Measurements from ENCODE around the gene ANKRD36C.
"Not testable (repeated sequence)": the region's sequence is repeated elsewhere in the genome, so short reads cannot be mapped to it uniquely, and the experiment has no call there.

DNA sequence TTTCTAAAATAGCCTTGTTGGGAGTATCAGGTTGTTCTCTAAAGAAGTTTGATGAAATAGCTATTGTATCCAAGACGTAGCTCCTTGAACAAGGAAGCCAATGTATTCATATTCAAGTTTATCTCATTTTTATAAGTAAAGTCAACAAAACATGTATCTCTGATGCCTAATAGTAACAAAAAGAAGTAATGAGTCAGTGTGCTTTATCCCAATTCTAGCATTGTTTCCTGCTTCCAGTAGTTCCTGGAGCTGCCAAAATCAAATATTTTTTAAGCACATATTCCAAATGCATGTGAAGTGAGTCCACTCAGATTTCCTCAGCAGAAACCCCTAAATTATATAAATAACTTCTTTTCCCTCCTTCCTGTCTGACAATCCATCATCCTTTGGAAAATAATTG lies 74.6 kb downstream of the ANKRD36C start:
- not testable (repeated sequence) for TF ChIP-seq POLR2AphosphoS5, TAF1, POLR2A, SPI1 (IDR thresholded peaks at IDR 0.05; ENCODE audit: low read depth, low read length)
